GM18868 (cell line): ENCODE data around the gene TMEM132D.

Experiments
- ATAC-seq: cut with Tn5 transposase; IDR thresholded peaks from one replicate; pipeline ENCODE4 v1.9.1; 2021; ENCODE audit warnings: mild to moderate bottlenecking, moderate library complexity; ENCODE audit not compliant: unreplicated experiment

TMEM132D gene

DNA sequence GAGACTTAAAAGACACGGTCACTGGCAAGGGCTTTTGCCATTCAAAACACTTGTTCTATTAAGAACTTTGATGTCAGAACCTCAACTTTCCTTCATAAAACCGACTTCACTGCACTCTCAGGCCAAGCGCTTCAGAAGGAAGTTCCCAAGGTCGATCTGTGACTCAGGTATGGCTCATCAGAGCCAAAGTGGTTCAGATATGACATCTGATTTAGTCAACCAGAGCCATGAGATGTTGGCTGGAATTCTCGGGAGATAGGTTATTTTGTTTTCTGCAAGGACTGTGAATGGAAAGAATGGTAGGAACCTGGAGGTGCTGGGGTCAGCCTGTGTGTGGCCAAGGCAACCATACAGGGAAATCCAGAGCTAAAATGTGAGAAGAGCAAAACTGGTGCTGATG is 604.9 kb downstream of the TMEM132D start:
- no peak for ATAC-seq

DNA sequence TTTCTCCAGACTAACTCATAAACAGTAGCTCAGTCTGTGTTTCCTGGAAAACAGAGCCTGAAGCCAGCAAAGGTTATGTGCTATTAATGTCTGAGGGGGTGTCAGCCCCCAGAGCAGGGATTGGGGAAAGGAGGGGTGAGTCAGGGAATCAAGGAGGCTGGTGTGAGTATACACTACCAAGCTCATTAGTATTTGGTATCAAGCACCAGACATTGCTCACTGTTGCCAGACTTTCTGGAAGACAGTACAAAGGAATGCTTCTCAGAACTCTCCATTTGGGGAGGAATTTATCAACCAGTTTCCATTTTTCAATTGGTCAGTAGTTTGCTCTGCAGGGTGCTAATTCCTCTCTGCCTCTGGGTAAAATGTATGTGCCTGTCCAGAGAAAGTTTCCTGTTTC is 607.2 kb downstream of the TMEM132D start:
- ATAC-seq = no peak

- ATAC-seq = no peak
Measured at GRCh38 chr12:129294868-129295267, 609.0 kb downstream of the TMEM132D start.

- ATAC-seq = no peak
Measured at GRCh38 chr12:129279771-129280170, 624.1 kb downstream of the TMEM132D start.

DNA sequence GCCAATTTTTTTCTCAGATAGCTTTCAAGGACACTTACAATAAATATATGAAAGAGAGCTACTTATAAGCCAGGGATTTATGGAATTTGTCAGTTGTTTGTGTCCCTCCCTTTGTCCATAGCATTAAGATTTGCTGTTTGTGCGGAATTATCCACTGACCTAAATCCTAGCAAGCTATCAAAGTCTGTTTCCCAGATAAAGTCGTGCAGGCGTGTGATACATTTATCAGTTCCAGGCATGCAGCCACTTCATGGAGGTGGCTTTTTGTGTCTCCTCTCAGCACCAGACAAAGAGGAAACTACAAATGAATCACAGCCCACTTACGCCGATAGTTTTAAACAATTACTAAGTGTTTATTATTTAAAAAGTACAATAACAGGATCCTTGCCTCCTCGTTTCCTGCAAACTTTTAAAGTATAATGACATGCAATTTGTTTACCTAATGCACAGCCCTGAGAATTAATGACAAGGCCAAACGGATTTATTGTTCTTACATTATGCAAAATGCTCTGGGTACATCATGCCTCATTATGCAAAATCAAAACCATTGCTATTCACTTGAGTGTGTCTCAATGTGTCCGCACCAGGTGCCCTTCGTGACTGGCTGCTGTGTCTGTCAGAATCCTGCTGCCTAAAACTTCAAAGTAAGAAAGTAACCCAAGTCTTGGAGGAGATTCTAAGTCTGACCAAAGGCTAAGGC is 627.3 kb downstream of the TMEM132D start:
- no peak for ATAC-seq

DNA sequence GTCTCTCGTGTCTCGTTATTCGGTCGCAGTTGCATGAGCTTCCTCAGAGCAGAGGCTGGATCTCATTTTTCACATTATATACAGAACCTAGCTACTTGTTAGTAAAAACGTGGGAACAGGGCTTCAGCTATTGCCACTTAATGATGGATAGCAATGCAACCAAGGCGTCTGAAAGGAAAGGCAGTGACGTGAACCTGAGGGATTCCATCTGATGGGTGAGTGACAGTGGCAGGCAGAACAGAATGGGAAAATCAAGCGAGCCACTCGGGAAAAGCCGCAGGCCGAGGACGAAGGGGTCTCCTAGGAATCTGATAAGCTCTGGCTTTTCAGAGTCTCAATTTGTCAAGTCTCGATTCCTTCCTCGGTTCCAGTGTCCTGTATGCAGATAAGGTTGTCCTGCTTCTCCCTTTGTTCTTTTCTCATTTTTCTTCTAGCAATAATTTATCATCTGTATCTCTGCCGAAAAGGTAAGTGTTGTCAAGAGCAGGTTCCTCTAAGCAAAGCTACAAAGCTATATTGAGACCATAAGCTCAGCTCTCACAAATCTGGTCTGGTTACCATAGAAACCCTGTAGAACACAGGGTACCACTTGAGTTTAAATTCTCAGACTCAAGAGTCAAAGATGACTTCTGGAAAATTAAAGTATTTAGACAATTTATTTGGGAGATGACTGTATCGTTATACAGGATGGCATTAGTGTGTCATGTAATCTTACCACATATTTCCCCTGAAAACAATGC is 633.9 kb downstream of the TMEM132D start:
- no peak for ATAC-seq

- no peak for ATAC-seq
Measured at GRCh38 chr12:129258781-129259318, 645.0 kb downstream of the TMEM132D start.

DNA sequence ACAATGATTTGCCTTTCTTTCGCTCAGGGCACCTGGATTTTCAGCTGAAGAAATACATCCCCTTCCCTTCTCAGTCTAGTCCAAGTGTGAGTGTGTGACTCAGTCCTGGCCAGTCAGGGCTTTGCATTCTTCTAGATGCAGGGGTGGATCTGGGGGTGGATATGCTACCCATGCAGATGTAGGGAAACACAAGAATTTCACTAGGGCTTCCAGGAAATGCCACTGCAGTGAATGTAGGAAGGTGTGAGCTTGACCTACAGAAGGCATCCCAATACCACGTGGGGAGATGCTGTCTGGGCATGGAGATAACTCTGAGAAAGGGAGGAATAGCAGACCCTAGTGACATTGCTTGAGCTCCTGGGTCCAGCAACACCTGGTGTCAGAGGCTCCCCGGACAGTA is 646.3 kb downstream of the TMEM132D start:
- no peak for ATAC-seq

DNA sequence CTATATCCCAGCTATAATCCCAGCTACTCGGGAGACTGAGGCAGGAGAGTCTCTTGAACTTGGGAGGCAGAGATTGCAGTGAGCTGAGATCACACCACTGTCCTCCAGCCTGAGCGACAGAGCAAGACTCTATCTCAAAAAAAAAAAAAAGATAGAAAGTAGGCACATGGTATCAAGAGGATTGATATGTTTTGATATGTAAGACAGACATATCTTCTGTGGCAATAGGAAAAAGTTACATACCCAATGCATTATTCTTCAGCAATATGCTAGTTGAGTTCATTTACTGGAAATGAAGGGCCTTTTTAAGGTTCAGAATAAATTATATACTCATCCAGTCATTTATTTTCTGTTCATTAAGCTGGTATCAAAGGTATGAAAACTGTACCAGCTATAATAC is 657.2 kb downstream of the TMEM132D start:
- ATAC-seq = no peak

GRCh38 chr12:129245769-129246168 is 658.1 kb downstream of the TMEM132D start:
- no peak for ATAC-seq

DNA sequence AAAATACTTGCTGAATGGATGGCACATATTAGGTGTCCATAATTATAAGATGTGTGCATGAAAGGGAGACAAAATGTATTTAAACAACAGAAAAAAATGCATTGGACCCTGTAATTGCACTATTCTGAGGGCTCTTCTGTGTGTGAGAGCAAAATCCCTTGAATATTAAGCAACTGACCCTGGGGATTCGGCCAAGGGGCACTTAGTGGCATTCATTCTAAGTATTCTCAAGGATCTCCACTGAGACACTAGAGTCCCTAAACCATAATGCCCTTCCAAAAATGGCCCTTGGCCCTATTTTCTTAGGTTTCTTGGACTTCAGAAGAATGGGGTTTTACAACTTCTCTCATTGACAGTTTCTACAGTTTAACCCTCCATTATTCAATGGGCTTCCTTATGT is 662.0 kb downstream of the TMEM132D start:
- no peak for ATAC-seq

- ATAC-seq = no peak
Measured at GRCh38 chr12:129237881-129238280, 665.9 kb downstream of the TMEM132D start.

DNA sequence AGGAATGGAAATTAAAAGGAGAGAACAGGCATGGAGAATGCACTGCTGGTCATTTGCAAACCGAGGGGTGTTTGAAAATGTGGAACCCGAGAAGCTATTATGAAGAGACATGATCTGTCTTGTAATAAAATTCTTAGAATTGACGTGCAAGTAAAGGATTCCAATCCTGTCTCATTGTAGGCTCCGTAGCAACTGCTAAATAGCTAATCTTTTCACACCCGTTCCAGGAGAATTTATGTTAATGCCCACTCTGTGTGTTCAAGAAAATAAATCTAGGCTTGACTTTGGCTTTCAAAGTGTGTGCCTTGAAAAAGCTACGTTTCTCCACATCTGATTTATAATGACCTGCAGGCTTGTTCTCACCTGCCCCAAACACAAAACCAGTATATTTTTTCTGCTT is 669.6 kb downstream of the TMEM132D start:
- no peak for ATAC-seq

DNA sequence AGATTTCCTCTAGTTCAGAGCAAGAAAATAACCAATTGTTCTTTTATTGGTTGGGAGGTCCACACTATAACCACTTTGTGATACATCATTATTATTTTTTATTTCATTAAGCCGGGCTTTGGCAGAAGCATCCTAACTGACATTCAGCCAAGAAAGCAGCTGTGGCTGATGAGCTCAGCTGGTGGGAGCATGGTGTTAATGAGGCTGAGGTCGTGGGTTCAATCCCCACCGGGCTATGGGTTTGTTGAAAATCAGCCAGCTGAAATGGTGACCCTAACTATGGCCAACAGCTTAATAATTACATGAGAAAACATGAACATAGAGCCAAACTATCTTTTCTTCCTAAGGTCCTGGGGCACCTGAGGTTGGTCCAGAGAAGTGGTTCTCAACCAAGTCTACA is 672.3 kb downstream of the TMEM132D start:
- ATAC-seq = no peak

GRCh38 chr12:129230995-129231394 is 672.8 kb downstream of the TMEM132D start:
- ATAC-seq = no peak

GRCh38 chr12:129226851-129227250 is 677.0 kb downstream of the TMEM132D start:
- ATAC-seq = no peak

- no peak for ATAC-seq
Measured at GRCh38 chr12:129226005-129226404, 677.8 kb downstream of the TMEM132D start.

DNA sequence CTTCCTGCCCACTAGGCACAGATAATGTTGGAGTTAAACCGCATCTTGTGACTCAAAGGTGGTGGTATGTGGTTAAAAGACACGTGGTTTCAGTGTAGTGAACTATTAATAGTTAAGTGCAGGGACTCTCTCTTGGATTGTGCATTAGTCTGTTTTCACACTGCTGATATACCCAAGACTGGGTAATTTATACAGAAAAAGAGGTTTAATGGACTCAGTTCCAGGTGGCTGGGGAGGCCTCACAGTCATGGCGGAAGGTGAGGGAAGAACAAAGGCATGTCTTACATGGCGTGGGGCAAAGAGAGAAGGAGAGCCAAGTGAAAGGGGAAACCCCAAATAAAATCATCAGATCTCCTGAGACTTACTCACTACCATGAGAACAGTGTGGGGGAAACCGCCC is 688.3 kb downstream of the TMEM132D start:
- no peak for ATAC-seq

DNA sequence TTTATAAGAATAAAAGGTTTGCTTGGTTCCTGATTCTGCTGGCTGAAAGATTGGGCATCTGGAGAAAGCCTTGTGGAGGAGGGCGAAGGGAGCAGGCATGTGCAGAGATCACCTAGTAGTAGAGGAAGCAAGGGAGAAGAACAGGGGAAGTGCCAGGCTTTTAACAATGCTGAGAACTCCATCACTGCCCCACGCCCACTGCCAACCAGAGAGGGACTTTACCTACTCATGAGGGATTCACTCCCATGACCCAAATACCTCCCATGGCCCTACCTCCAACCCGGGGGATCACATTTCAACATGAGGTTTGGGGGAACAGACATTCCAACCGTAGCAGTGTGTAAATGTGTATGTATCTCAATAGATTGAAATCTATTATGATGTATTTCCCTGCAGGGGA is 690.3 kb downstream of the TMEM132D start:
- ATAC-seq = no peak

DNA sequence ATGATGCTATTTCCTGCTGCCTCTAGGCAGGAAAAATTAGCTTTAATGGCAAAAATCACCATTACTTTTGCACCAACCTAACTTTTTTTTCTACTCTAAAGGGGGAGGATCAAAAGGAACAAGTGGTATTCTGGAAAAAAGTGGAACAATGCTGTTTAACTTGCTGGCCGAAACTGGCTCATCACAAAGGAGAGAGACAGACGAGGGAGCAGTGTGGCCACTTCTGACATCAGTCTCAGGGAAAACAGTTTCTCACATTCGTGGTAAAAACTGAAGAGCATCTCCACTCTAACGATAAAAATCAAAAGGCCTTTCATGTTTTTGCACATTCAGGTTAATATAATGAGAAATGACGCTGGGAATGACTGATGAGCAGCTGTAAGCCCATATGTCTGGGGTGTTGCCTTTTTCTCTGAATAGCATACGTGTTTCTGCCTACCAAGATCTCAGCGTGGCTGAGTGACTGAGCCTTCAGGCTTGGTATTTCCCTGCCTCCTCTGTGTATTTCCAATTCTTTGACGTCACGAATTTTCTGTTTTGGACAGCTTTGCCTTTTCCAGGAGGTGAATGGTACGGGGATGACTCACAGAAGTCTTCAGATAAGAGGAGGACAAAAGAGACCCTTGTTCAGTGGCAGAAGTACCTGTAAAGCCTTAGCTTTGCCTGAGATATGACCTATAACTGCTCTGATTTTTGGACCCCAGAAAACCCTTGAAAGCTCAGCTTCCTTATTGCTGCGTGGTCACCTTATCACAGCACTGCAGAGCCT is 691.8 kb downstream of the TMEM132D start:
- ATAC-seq = no peak

DNA sequence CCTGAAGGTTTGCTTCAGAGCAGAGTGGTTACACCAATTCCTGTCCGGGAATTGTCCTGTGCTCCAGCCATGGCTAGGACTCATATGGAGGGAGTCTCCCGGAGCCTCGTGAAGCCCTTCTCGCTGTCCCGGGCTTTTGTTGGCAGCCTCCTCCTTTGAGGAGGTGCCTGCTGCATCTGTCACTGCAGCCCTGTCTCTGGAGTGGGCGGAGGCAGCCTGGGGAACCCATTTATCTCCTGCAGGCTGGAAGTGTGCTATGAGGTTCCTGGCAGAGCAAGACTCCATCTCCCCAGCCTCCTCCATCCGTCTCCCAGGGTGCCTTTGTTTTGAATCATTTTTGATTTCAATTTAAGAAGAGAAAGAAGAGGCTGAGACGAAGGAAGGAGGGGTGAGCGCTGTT is 695.3 kb downstream of the TMEM132D start:
- no peak for ATAC-seq

- no peak for ATAC-seq
Measured at GRCh38 chr12:129207084-129207483, 696.7 kb downstream of the TMEM132D start.
